ENCODE data around the gene KLHDC2.
"Not testable (repeated sequence)": the region's sequence is repeated elsewhere in the genome, so short reads cannot be mapped to it uniquely, and the experiment has no call there.

Gene KLHDC2

GRCh38 chr14:49767571-49768300 lies at the start of gene KLHDC2:
KLHDC2 (plus strand) TSS chr14:49768153; CDS start chr14:49768469, 316 bp downstream.
- peak; percentile 68 for DNase-seq (ENCODE audit: low read depth)

GRCh38 chr14:49720744-49721143 lies 47.2 kb upstream of the KLHDC2 start:
- DNase-seq (ENCODE audit: low read depth) = no peak

GRCh38 chr14:49721733-49722435 lies 46.1 kb upstream of the KLHDC2 start:
- DNase-seq (ENCODE audit: low read depth) = not testable (repeated sequence)

GRCh38 chr14:49727171-49727570 lies 40.8 kb upstream of the KLHDC2 start:
- DNase-seq (ENCODE audit: low read depth) = no peak

GRCh38 chr14:49732896-49733295 lies 35.1 kb upstream of the KLHDC2 start:
- no peak for DNase-seq (ENCODE audit: low read depth)

GRCh38 chr14:49733836-49734235 lies 34.1 kb upstream of the KLHDC2 start:
- DNase-seq (ENCODE audit: low read depth) = no peak

GRCh38 chr14:49735669-49736068 lies 32.3 kb upstream of the KLHDC2 start:
- DNase-seq (ENCODE audit: low read depth) = not testable (repeated sequence)

- no peak for DNase-seq (ENCODE audit: low read depth)
Observed at GRCh38 chr14:49745191-49745590, 22.8 kb upstream of the KLHDC2 start.

- DNase-seq (ENCODE audit: low read depth) = not testable (repeated sequence)
Observed at GRCh38 chr14:49746476-49746875, 21.5 kb upstream of the KLHDC2 start.

- DNase-seq (ENCODE audit: low read depth) = no peak
Observed at GRCh38 chr14:49754570-49755097, 13.3 kb upstream of the KLHDC2 start.

GRCh38 chr14:49755378-49755777 lies 12.6 kb upstream of the KLHDC2 start:
- DNase-seq (ENCODE audit: low read depth) = no peak

- DNase-seq (ENCODE audit: low read depth) = no peak
Observed at GRCh38 chr14:49761839-49762551, 6.0 kb upstream of the KLHDC2 start.

GRCh38 chr14:49766839-49767238 lies 1.1 kb upstream of the KLHDC2 start:
- no peak for DNase-seq (ENCODE audit: low read depth)

- no peak for DNase-seq (ENCODE audit: low read depth)
Observed at GRCh38 chr14:49767270-49767570, 733 bp upstream of the KLHDC2 start.

- peak; percentile 43 for DNase-seq (ENCODE audit: low read depth)
Observed at GRCh38 chr14:49768301-49769121, 558 bp downstream of the KLHDC2 start.

GRCh38 chr14:49769171-49769570 lies 1.2 kb downstream of the KLHDC2 start:
- no peak for DNase-seq (ENCODE audit: low read depth)

- DNase-seq (ENCODE audit: low read depth) = no peak
Observed at GRCh38 chr14:49769581-49770211, 1.7 kb downstream of the KLHDC2 start.

GRCh38 chr14:49770212-49770817 lies 2.4 kb downstream of the KLHDC2 start:
- DNase-seq (ENCODE audit: low read depth) = no peak

GRCh38 chr14:49771691-49772090 lies 3.7 kb downstream of the KLHDC2 start:
- DNase-seq (ENCODE audit: low read depth) = not testable (repeated sequence)

- DNase-seq (ENCODE audit: low read depth) = no peak
Observed at GRCh38 chr14:49774106-49774505, 6.2 kb downstream of the KLHDC2 start.

- DNase-seq (ENCODE audit: low read depth) = no peak
Observed at GRCh38 chr14:49778421-49778820, 10.5 kb downstream of the KLHDC2 start.
